Measurements from ENCODE around the gene SAMD13.

Gene SAMD13

DNA sequence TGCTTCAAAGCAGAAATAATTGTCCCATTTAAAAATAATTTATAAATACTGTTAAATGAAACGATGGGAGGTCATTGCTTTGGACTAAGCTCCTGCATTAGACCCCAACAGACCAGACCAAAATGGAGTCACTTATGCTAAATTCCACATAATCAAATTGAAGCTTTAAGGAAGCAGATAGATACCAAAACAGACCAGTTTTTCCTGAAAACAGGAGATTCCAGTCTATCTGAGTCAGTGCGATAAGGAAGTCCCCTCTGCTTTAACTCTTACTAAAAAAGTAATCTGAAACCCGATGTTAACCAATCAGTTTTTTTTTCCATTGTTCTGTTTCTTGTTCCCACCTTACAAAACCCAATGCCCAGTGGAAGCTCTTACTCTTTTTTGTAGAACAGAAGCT, 80.6 kb downstream of the SAMD13 start:
- Mint-ChIP-seq H3K27ac (no peak overlapping the region), H3K4me1 (no peaks in the 10 kb centered on the region), H3K4me3 (no peak overlapping the region), H3K36me3 (no peaks in the 10 kb centered on the region), H3K27me3 (no peaks in the 10 kb centered on the region), H3K9me3 (no peaks in the 10 kb centered on the region)
- no peak for DNase-seq
- CTCF ChIA-PET = no interaction called here

DNA sequence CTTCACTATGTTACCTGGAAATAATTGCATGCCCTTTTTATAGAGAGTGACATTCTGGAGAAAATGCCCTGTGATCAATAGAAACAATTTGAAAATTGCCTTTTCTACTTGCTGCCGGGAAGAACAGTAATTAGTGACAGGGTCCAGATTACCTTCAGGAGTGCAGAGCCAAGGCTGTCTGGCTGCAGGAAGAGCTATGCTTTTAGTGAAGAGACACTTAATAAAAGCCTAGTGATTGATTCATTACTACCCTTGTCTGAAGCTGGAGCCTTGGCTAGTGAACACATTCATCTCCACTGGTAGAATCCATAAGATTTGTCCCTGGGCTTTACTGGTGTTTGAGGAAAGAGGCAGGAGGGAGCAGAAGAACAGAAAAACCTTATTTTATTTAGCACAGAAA, 83.8 kb downstream of the SAMD13 start:
- no peaks in the 10 kb centered on the region for H3K36me3 Mint-ChIP-seq
- no peak overlapping the region for H3K27ac Mint-ChIP-seq
- no peaks in the 10 kb centered on the region for H3K27me3 Mint-ChIP-seq
- DNase-seq = no peak
- no peaks in the 10 kb centered on the region for H3K4me1 Mint-ChIP-seq
- no peaks in the 10 kb centered on the region for H3K9me3 Mint-ChIP-seq
- CTCF ChIA-PET = no interaction called here
- H3K4me3 Mint-ChIP-seq = no peak overlapping the region

- Mint-ChIP-seq H3K4me1 (no peaks in the 10 kb centered on the region), H3K27me3 (no peaks in the 10 kb centered on the region), H3K4me3 (no peak overlapping the region), H3K27ac (no peak overlapping the region), H3K9me3 (no peaks in the 10 kb centered on the region), H3K36me3 (no peaks in the 10 kb centered on the region)
- CTCF ChIA-PET = no interaction called here
- DNase-seq = no peak
Observed at GRCh38 chr1:84386716-84387479, 85.4 kb downstream of the SAMD13 start.

GRCh38 chr1:84387480-84388163, 86.1 kb downstream of the SAMD13 start:
- Mint-ChIP-seq H3K9me3 (no peaks in the 10 kb centered on the region), H3K27me3 (no peaks in the 10 kb centered on the region), H3K4me3 (no peak overlapping the region), H3K4me1 (no peaks in the 10 kb centered on the region), H3K27ac (no peak overlapping the region), H3K36me3 (no peaks in the 10 kb centered on the region)
- CTCF ChIA-PET = no interaction called here
- no peak for DNase-seq

DNA sequence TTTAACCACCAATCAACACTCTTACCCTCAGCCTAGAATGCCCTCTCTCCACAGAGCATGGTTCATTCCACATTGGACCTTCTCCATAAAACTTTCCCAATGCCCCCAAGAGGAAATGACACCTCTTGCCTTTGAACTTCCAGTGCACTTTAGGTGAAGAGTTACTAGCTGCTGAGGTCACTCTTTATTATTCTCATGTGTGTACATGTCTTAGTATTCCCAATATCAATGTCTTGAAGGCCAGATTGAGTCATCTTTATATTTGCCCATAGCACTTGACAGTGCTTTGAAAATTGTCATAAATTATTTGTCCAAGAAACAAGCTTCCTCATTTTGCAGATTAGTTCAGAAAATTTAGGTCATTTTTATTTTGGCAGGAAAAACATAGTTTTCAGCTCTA, 88.7 kb downstream of the SAMD13 start:
- Mint-ChIP-seq H3K27me3 (peaks cover 4% of the 10 kb centered on the region), H3K4me3 (no peak overlapping the region), H3K36me3 (no peaks in the 10 kb centered on the region), H3K27ac (no peak overlapping the region), H3K4me1 (no peaks in the 10 kb centered on the region), H3K9me3 (no peaks in the 10 kb centered on the region)
- no peak for DNase-seq
- CTCF ChIA-PET = no interaction called here

- peaks cover 3% of the 10 kb centered on the region for H3K27me3 Mint-ChIP-seq
- H3K4me1 Mint-ChIP-seq = no peaks in the 10 kb centered on the region
- CTCF ChIA-PET = no interaction called here
- H3K36me3 Mint-ChIP-seq = no peaks in the 10 kb centered on the region
- no peaks in the 10 kb centered on the region for H3K9me3 Mint-ChIP-seq
- no peak for DNase-seq
- no peak within 1 kb of the TSS for H3K4me3 Mint-ChIP-seq
- no peak within 1 kb of the TSS for H3K27ac Mint-ChIP-seq
Observed at GRCh38 chr1:84398175-84399155, 97.0 kb downstream of the SAMD13 start, which contains the start of gene DNASE2B. Gene DNASE2B (plus strand): TSS chr1:84398484. CDS start chr1:84398565, 81 bp downstream.
